Activated effector memory CD4-positive, alpha-beta T cell treated with Interleukin-2 at 50 U/mL for 16 hours (primary cell): Measurements from ENCODE around the gene OSBPL1A.

Experiments
- DNase-seq: peaks from one replicate; pipeline ENCODE4 v3.0.0-alpha.2; 2020

OSBPL1A gene

DNA sequence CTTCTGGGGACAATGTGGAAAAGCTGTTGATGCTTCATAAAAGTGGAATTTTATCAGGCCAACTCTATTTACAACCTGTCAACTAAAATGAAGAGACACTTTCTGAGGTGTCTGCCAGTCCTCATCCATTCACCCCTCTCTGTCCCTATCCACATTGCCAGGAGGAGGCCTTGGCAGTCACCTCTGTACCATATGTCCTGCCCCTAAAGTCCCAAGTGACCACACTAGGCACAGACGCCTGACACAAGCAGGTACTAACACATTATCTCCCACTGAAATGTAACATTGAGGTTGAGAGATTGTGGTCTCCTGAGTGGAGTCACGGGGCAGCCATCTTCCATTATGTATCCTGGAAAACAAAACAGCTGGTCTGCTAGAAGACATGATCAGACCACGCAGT is 71.4 kb downstream of the OSBPL1A start:
- no peak for DNase-seq

DNA sequence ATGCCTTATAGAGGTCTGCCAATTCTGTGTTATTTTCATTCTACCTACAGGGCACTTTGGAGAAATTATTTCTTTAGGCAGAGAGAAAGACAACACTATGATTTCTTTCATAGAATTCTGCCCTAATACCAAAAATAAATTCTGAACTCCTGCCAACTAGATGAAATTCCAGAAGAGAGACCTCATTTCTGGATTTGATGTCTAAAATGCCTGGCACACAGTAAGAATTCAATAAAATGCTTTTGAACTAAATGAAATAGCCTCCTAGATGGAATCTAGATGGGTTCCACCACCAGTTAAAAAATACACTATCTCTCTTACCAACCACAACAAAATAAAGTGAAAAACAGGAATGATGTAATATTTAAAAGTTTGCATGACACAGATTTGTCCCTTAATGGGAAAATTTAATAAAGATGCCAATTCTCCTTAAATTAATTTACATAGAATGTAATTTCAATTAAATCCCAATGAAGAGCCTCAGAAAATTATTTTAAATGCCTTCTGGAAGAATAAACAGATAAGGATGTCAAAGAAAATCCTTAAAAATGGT is 75.0 kb downstream of the OSBPL1A start:
- no peak for DNase-seq

GRCh38 chr18:24321071-24321470 is 76.6 kb downstream of the OSBPL1A start:
- no peak for DNase-seq

DNA sequence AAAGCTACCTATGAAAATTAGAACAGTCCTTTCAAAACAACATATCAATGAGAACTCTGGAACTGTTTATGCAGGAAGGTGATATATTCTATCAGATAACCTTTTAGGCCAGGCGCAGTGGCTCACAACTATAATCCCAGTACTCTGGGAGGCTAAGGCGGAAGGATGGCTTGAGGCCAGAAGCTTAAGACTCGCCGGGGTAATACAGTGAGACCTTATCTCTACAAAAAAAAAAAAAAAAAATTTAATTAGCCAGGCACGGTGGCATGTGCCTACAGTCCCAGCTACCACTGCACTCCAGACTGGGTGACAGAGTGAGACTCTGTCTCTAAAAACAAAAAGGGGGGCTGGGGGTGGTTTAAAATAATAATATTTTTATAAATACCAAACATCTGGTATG is 77.9 kb downstream of the OSBPL1A start:
- DNase-seq, result no peak

DNA sequence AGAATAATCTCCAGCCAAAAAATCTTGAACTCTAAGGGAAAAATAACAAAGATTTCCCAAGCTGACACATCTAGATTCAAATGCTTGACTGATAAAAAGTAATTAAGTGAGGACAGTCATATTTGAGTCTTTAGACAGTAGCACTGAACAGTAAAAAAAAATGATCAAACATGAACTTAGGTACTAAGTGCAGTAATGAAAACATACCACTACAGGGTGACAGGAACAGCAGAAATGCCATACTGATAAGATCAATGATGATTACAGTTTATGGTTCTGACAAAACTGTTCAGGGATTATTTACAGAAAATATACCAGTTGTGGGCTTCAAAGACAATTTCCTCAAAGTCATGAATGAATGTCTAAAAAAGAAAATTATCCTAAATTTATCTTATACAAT is 80.3 kb downstream of the OSBPL1A start:
- no peak for DNase-seq

DNA sequence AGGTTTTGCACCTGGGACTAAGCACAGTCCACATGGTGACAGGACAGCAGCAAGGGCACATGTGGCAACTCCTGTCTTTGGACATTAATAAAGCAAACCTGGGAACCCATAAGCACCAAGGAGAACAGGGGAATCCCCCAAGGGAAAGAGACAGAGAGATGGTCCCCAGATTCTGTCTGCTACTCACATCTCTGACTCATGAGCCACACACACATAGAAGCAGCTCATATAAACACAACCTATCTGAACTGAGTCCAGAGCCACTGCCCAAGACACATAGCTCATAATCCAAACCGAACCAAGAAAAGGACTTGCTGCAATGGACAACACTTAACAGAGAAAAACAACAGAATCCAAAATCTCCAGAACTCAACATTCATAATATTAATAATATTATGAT is 82.5 kb downstream of the OSBPL1A start:
- DNase-seq, result no peak

DNA sequence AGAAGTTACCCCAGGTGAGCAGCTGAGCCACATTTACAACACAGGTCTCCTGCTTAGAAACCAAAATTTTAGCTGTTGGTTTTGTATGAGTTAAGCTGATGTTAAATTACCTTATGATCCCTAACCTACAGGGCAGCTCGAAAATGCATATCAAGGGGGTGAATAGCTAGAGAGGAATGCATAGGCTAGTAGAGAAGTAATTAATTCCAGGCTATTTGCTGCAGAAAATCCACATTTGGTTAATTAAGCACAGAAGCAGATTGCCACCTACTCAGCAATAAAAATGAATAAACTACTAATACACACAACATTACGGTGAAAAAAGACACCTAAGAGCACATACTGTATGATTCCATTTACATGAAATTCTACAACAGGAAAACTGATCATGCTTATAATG is 91.4 kb downstream of the OSBPL1A start:
- no peak for DNase-seq

- DNase-seq, result no peak
Measured at GRCh38 chr18:24300703-24301102, 96.9 kb downstream of the OSBPL1A start.

- no peak for DNase-seq
Measured at GRCh38 chr18:24296276-24296675, 101.3 kb downstream of the OSBPL1A start.

- DNase-seq, result no peak
Measured at GRCh38 chr18:24293254-24293653, 104.4 kb downstream of the OSBPL1A start.

GRCh38 chr18:24278591-24278990 is 119.0 kb downstream of the OSBPL1A start:
- DNase-seq, result no peak

- DNase-seq, result no peak
Measured at GRCh38 chr18:24277516-24278195, 120.0 kb downstream of the OSBPL1A start.

GRCh38 chr18:24276994-24277393 is 120.6 kb downstream of the OSBPL1A start:
- DNase-seq, result no peak

- no peak for DNase-seq
Measured at GRCh38 chr18:24274837-24275236, 122.8 kb downstream of the OSBPL1A start.

- no peak for DNase-seq
Measured at GRCh38 chr18:24273596-24273995, 124.0 kb downstream of the OSBPL1A start.

GRCh38 chr18:24272229-24272525 is 125.4 kb downstream of the OSBPL1A start:
- no peak for DNase-seq

- DNase-seq, result no peak
Measured at GRCh38 chr18:24271381-24272228, 126.0 kb downstream of the OSBPL1A start.

- DNase-seq, result no peak
Measured at GRCh38 chr18:24270937-24271380, 126.7 kb downstream of the OSBPL1A start.

- no peak for DNase-seq
Measured at GRCh38 chr18:24270358-24270936, 127.2 kb downstream of the OSBPL1A start.

DNA sequence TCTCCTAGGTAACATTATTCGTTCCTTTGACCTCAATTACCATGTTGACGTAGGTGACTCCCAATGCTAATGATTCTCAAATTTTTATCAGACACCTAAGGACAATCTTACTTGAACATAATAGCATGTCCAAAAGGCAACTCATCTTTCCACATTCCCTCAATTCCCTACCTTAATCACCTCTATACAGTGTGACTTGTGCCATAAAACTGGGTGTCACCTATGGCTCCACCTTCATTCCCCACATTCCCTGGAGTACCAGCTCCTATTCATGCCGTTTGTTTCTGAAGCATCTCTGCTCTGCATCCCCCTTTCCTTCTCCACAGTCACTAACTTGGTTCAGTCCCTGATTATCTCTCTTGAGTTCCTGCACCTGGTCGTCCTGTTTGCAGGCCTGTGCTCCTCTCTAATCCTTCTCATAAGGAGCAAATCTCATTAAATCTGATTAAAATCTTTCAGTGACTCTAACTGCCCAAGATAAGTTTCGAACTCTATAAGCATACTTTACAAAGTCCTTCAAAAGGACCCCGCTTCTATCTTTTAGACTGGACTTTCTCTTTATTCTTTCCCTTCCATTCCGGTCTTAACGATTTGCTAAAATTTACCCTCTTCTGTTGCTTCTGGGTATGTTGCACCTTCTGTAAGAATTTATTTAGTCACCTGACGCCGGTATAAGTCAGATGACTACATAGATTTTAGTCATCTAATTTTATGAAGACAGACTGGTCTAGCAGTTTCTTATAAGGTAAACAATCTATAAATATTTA is 128.7 kb downstream of the OSBPL1A start:
- DNase-seq, result no peak

- no peak for DNase-seq
Measured at GRCh38 chr18:24267878-24268277, 129.7 kb downstream of the OSBPL1A start.

- DNase-seq, result no peak
Measured at GRCh38 chr18:24266131-24266530, 131.5 kb downstream of the OSBPL1A start.

DNA sequence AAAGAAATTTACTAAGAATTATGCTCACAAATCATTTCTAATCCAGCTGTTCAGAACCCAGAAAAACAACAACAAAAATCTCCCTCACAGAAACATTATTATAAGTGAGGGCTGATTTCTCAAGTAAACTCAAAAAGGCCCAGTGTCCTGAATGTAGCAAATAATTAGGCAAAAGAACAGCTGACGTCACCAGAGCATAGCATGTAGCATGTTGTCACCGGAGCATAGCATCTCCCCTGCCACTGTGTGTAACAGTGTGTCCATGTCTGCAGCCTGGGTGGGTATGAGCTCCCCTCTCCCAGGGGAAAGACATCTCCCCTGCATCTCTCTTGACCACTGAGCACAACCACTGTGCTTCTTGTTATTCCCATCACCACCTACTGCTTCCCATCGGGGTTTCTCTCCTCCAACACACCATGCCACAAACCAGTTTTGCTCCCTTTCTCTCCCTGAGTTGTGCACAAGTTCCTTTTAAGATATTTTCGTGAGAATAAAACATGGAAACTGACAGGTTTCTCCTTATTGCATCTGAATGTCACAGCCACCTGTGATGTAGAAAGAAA is 132.0 kb downstream of the OSBPL1A start:
- no peak for DNase-seq
